Activated CD8-positive, alpha-beta memory T cell treated with anti-CD3 and anti-CD28 coated beads for 48 hours (primary cell): ENCODE data around the gene CABP2.
"Not testable (repeated sequence)": the region's sequence is repeated elsewhere in the genome, so short reads cannot be mapped to it uniquely, and the experiment has no call there.

ENCODE experiments used
- DNase-seq, 3 experiments: peaks; one replicate each; pipeline ENCODE4 v3.0.0-alpha.2; 2020; ENCODE audit warnings: low read depth in 2 of 3, low spot score in 2 of 3

CABP2 gene

GRCh38 chr11:67522844-67523555 lies at the start of gene CABP2:
TSS of gene CABP2 (minus strand) at chr11:67523446. CDS start at chr11:67523326, 120 bp downstream.
- no peak for DNase-seq

- DNase-seq: no peak
Measured at GRCh38 chr11:67572747-67573419, 49.6 kb upstream of the CABP2 start.

GRCh38 chr11:67572305-67572704 lies 49.1 kb upstream of the CABP2 start:
- DNase-seq: no peak

GRCh38 chr11:67571443-67571842 lies 48.2 kb upstream of the CABP2 start:
- no peak for DNase-seq

GRCh38 chr11:67564230-67564629 lies 41.0 kb upstream of the CABP2 start:
- DNase-seq: no peak

GRCh38 chr11:67563705-67564114 lies 40.5 kb upstream of the CABP2 start:
- not testable (repeated sequence) for DNase-seq

GRCh38 chr11:67562963-67563704 lies 39.9 kb upstream of the CABP2 start:
- no peak for DNase-seq

- no peak for DNase-seq
Measured at GRCh38 chr11:67561971-67562619, 38.8 kb upstream of the CABP2 start.

- DNase-seq: no peak
Measured at GRCh38 chr11:67558084-67558772, 35.0 kb upstream of the CABP2 start.

GRCh38 chr11:67556244-67556643 lies 33.0 kb upstream of the CABP2 start:
- no peak for DNase-seq

- not testable (repeated sequence) for DNase-seq
Measured at GRCh38 chr11:67551697-67552096, 28.5 kb upstream of the CABP2 start.

- DNase-seq: no peak
Measured at GRCh38 chr11:67551127-67551526, 27.9 kb upstream of the CABP2 start.

- DNase-seq: no peak
Measured at GRCh38 chr11:67548555-67549110, 25.4 kb upstream of the CABP2 start.

GRCh38 chr11:67548112-67548511 lies 24.9 kb upstream of the CABP2 start:
- not testable (repeated sequence) for DNase-seq

- no peak for DNase-seq
Measured at GRCh38 chr11:67545280-67545679, 22.0 kb upstream of the CABP2 start.

- DNase-seq: no peak
Measured at GRCh38 chr11:67544616-67545242, 21.5 kb upstream of the CABP2 start.

GRCh38 chr11:67543585-67543984 lies 20.3 kb upstream of the CABP2 start:
- DNase-seq: no peak

- DNase-seq: no peak
Measured at GRCh38 chr11:67542971-67543370, 19.7 kb upstream of the CABP2 start.

- DNase-seq: no peak
Measured at GRCh38 chr11:67542169-67542568, 18.9 kb upstream of the CABP2 start.

GRCh38 chr11:67541198-67541597 lies 18.0 kb upstream of the CABP2 start:
- DNase-seq: no peak
